ENCODE measurements around the gene WDR1.

Gene WDR1

DNA sequence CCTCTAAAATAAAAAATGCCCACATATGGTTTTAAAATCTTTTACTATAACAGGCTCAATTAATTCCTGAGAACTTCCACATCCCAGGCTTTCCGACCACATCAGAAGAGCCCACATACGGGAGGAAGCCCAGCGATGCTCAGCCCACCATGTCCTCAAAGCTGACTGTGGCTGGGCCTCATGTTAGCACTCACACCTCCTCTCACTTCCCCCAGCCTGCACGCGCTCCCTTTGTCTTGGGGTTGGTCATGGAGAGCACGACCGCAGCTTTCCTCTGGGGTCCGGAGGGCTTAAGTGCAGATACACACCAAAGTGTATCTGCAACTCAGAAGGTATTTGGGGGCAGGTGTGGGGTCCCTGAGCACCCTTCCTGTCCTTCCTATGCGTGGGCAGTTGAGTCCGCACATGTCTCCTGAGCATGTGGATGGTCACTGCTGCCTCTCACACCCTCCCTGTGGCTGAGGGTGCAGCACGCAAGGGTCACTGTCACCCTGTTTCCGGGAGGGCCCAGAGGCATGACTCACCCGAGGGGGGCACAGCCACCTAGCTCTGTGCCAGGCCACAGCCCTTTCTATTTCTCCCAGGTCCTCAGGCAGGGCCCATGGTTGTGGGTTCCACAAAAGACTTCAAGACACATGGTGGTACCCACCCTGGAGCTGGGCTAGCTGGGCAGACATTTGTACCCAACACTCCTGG lies 21.2 kb downstream of the WDR1 start:
- Histone ChIP-seq H3K9me3 (ENCODE audit: control insufficient read depth, insufficient read depth, low read depth, low read length) (no peaks in the 10 kb centered on the region), H3K4me1 (ENCODE audit: control insufficient read depth, insufficient read depth, low read length) (peaks cover 16% of the 10 kb centered on the region; the same call in 1 of the 2 replicates), H3K36me3 (ENCODE audit: control insufficient read depth, insufficient read depth, low read length) (peaks cover 99% of the 10 kb centered on the region), H3K9ac (ENCODE audit: low read length) (no peak overlapping the region), H3K4me3 (ENCODE audit: low read depth, low read length) (no peak overlapping the region), H3K27me3 (ENCODE audit: control insufficient read depth, insufficient read depth, low read length) (no peaks in the 10 kb centered on the region), H3K27ac (ENCODE audit: low read depth, low read length) (no peak overlapping the region)

DNA sequence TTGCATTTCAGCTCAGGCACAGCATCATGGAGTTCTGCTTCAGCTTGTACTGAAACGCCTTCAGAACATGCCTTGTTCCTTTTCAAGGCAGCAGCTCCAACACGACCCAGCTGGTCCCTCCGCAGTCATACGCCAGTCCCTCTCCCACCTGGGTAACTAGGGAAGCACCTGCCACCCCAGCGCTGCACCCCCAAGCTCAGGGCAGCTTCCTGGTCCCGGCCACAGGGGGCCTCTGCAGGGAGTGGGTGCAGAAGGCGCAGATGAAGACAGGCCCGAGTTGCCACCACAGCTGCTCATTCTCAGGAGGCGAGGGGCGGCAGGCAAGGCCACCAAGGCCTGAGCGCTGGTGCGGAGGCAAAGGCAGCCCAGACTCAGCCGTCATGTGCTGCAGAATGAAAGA lies 21.8 kb downstream of the WDR1 start:
- Histone ChIP-seq H3K27me3 (ENCODE audit: control insufficient read depth, insufficient read depth, low read length) (no peaks in the 10 kb centered on the region), H3K9me3 (ENCODE audit: control insufficient read depth, insufficient read depth, low read depth, low read length) (no peaks in the 10 kb centered on the region), H3K4me3 (ENCODE audit: low read depth, low read length) (no peak overlapping the region), H3K9ac (ENCODE audit: low read length) (no peak overlapping the region), H3K27ac (ENCODE audit: low read depth, low read length) (no peak overlapping the region), H3K4me1 (ENCODE audit: control insufficient read depth, insufficient read depth, low read length) (peaks cover 16% of the 10 kb centered on the region; the same call in 1 of the 2 replicates), H3K36me3 (ENCODE audit: control insufficient read depth, insufficient read depth, low read length) (peaks cover 99% of the 10 kb centered on the region)

DNA sequence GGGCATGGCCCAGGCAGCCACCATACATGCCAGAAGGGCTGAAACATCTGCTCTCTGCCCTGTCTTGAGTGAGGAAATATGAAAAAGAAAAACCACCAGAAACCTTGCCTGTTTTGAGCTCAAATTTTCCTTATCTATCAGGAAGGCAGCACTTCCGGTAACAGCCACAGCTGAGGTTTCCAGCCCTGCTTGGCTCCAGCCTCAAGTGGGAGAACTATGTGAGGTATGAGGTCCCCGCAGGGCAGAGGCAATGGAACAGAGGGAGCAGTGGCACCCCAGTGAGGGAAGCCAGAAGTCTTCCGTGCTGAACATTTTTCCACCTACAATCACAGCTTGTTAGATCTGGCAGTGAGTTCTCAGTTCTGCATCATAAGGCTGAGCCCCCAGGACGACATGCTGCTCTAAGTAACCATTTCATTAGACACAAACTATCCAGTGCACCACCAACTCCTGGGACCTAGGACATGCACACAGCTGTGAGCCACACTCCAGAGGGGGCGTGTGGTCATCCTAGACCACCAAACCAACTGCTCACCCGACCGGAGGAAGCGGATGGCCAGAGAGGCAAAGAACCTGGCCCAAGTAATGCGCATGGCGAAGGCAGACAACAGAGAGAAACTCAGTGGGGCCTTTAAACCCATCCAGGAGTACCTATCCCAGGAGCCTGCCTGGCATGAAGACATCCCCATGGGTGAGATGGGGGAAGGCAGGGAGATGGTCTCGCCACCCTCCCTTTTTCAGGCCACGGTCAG lies 22.6 kb downstream of the WDR1 start:
- H3K4me1 ChIP-seq (ENCODE audit: control insufficient read depth, insufficient read depth, low read length) = peaks cover 16% of the 10 kb centered on the region; the same call in 1 of the 2 replicates

DNA sequence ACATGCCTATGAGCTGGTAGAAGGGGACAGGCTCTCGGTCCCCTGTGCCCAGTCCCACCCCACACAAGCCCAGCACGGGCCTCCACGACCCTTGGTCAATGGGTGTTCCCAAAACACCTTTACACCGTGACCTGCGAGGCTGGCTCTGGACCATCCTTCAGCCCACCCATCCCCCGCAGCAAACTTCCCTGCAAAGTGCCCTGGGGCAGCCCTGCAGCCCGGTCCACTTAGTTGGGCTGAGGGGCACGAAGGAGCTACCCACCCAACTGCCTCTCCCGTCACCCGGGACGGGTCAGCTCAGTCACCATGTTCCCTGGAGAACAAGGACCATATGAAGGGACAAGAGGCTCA lies 23.4 kb downstream of the WDR1 start:
- Histone ChIP-seq H3K36me3 (ENCODE audit: control insufficient read depth, insufficient read depth, low read length) (peaks cover 99% of the 10 kb centered on the region), H3K27ac (ENCODE audit: low read depth, low read length) (no peak overlapping the region), H3K9ac (ENCODE audit: low read length) (no peak overlapping the region), H3K27me3 (ENCODE audit: control insufficient read depth, insufficient read depth, low read length) (no peaks in the 10 kb centered on the region), H3K4me3 (ENCODE audit: low read depth, low read length) (no peak overlapping the region), H3K9me3 (ENCODE audit: control insufficient read depth, insufficient read depth, low read depth, low read length) (no peaks in the 10 kb centered on the region), H3K4me1 (ENCODE audit: control insufficient read depth, insufficient read depth, low read length) (peaks cover 16% of the 10 kb centered on the region; the same call in 1 of the 2 replicates)

More for the DNA sequence above, 22.6 kb downstream of the WDR1 start:
- no peaks in the 10 kb centered on the region for H3K27me3 ChIP-seq (ENCODE audit: control insufficient read depth, insufficient read depth, low read length)
- H3K36me3 ChIP-seq (ENCODE audit: control insufficient read depth, insufficient read depth, low read length) = peaks cover 99% of the 10 kb centered on the region
- no peak overlapping the region for H3K27ac ChIP-seq (ENCODE audit: low read depth, low read length)
- no peaks in the 10 kb centered on the region for H3K9me3 ChIP-seq (ENCODE audit: control insufficient read depth, insufficient read depth, low read depth, low read length)
- H3K4me3 ChIP-seq (ENCODE audit: low read depth, low read length) = no peak overlapping the region
- H3K9ac ChIP-seq (ENCODE audit: low read length) = no peak overlapping the region

DNA sequence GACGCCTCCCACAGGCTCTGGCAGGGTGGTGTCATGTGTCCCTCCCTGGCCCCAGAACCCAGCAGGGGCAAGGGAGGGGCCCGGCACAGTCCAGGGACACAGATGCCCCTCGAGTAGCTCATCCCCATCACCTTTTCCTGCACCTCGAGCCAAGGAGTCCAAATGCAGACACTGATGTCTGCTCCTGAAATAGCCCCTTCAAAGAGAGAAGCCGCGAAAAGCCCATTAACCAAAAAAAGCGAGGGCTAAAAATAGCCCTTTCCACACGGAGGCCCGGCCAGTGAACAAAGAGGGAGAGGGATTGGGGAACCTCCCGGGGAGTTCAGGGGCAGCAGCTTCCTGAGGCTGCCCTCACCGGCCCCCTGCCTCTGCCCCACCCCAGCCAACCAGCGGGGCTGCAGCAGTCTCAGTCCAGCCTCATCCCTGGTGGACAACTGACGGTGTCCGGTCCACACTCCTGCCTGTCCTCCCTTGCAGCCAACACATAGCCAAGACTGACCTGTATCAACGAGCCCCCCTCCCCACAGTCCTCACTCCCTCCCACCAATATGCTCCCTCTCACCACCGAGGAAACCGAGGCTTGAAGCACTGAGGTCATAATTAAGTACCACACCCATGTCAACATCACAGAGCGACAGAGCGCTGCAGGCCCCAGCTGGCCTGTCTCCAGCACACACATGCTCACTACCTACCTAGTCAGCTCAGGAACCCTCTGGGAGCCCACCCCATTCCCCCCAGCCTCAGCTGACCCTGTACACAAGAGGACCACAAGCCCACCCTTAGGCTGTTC lies 23.9 kb downstream of the WDR1 start:
- no peak overlapping the region for H3K27ac ChIP-seq (ENCODE audit: low read depth, low read length)

DNA sequence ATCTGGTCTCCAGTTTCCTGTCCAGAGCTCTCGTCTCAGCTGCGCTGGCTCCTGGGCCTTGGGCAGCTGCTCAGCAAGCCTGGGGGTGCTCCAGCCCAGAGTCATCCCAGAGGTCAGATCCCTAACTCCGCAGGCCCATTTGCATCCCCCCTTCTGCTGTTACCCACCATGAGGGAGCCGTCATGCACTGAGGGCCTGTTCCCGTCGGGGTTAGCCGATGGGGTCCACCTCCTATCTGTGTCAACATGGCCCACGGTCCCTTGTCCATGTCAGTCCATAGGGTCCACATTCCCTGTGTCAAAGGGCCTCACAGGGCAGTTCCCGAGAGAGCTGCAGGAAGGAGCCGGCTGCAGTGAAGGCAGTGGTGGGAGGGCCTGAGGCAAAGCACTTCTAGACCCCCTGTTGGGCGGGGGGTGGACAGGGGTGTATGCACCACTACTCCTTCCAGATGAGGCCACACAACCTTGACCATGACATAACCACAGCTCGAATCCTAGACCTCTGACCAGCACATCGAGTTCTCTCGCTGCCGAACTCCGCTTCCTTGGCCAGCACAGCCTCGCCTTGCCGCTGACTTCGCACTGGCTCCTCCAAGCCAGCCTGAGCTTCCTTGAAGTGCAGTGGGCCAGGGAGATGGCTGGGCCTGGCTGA lies 24.9 kb downstream of the WDR1 start:
- Histone ChIP-seq H3K4me3 (ENCODE audit: low read depth, low read length) (no peak overlapping the region), H3K27ac (ENCODE audit: low read depth, low read length) (no peak overlapping the region), H3K27me3 (ENCODE audit: control insufficient read depth, insufficient read depth, low read length) (no peaks in the 10 kb centered on the region), H3K36me3 (ENCODE audit: control insufficient read depth, insufficient read depth, low read length) (peaks cover 99% of the 10 kb centered on the region), H3K9ac (ENCODE audit: low read length) (no peak overlapping the region), H3K4me1 (ENCODE audit: control insufficient read depth, insufficient read depth, low read length) (peaks cover 16% of the 10 kb centered on the region; the same call in 1 of the 2 replicates), H3K9me3 (ENCODE audit: control insufficient read depth, insufficient read depth, low read depth, low read length) (no peaks in the 10 kb centered on the region)

More for the DNA sequence above, 23.9 kb downstream of the WDR1 start:
- no peaks in the 10 kb centered on the region for H3K9me3 ChIP-seq (ENCODE audit: control insufficient read depth, insufficient read depth, low read depth, low read length)
- H3K9ac ChIP-seq (ENCODE audit: low read length) = no peak overlapping the region
- H3K4me1 ChIP-seq (ENCODE audit: control insufficient read depth, insufficient read depth, low read length) = peaks cover 16% of the 10 kb centered on the region; the same call in 1 of the 2 replicates
- no peak overlapping the region for H3K4me3 ChIP-seq (ENCODE audit: low read depth, low read length)
- H3K36me3 ChIP-seq (ENCODE audit: control insufficient read depth, insufficient read depth, low read length) = peaks cover 99% of the 10 kb centered on the region
- no peaks in the 10 kb centered on the region for H3K27me3 ChIP-seq (ENCODE audit: control insufficient read depth, insufficient read depth, low read length)

DNA sequence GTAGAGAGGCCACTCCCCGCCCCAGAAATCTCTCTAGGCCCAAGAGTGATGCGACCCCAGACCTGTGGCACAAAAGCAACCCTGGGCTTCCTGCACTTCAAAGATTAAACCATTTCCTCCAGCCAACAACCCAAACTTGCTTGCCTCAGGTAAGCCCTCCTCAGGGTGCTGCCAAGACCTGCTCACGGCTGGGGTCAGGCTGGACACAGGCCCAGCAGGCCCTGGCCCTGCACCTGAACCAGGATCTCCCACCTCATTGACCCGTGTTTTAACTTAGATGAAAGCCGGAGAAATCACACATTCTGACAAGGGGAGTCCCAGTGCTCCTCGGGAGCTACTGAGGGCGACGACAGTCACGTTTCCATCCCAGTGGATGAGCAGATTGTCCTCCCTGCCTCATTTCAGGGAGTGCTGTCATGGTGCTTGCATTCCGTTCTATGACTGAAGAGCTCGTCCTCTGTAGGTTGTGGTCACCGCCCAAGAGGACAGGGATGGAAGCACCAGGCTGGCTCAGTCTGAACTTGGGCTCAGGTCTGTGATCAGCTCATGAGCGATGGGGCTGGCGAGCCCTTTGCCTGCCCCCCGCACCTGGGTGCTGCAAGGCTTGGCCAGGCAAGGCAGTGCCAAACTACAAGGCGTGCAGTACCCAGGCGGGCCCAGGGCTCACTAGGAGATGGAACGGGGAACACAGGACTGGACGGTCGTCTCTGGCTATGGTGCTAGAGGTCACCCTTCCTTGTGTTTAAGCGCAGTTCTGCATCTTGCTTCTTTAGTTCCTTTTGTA lies 25.9 kb downstream of the WDR1 start:
- Histone ChIP-seq H3K4me1 (ENCODE audit: control insufficient read depth, insufficient read depth, low read length) (peaks cover 16% of the 10 kb centered on the region; the same call in 1 of the 2 replicates), H3K9ac (ENCODE audit: low read length) (no peak overlapping the region), H3K27ac (ENCODE audit: low read depth, low read length) (0 out of 2 replicates have a peak overlapping the region, but pooled peaks have one; percentile 10), H3K27me3 (ENCODE audit: control insufficient read depth, insufficient read depth, low read length) (no peaks in the 10 kb centered on the region), H3K9me3 (ENCODE audit: control insufficient read depth, insufficient read depth, low read depth, low read length) (no peaks in the 10 kb centered on the region), H3K4me3 (ENCODE audit: low read depth, low read length) (no peak overlapping the region), H3K36me3 (ENCODE audit: control insufficient read depth, insufficient read depth, low read length) (peaks cover 99% of the 10 kb centered on the region)

DNA sequence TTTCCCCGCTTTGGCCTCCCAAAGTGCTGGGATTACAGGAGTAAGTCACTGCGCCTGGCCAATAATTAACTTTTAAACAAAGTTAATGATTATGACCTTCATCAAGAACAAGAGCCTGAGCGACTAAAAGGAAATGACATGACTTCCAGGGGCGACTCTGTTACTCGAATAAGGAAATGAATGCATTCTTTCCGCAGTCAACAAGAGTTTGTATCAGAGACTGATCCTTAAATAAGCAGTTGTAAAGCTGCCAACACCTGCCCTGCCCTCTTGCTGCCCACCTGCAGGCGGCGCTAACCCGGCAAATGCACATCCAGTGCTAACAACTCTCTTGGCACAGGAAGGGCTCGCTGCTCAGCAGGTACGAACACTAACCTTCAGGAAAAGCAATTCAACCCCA lies 27.3 kb downstream of the WDR1 start:
- H3K4me3 ChIP-seq (ENCODE audit: low read depth, low read length) = no peak overlapping the region
- peaks cover 100% of the 10 kb centered on the region for H3K36me3 ChIP-seq (ENCODE audit: control insufficient read depth, insufficient read depth, low read length)
- H3K4me1 ChIP-seq (ENCODE audit: control insufficient read depth, insufficient read depth, low read length) = peaks cover 16% of the 10 kb centered on the region; the same call in 1 of the 2 replicates
- no peak overlapping the region for H3K27ac ChIP-seq (ENCODE audit: low read depth, low read length)
- H3K9me3 ChIP-seq (ENCODE audit: control insufficient read depth, insufficient read depth, low read depth, low read length) = no peaks in the 10 kb centered on the region
- no peaks in the 10 kb centered on the region for H3K27me3 ChIP-seq (ENCODE audit: control insufficient read depth, insufficient read depth, low read length)
- H3K9ac ChIP-seq (ENCODE audit: low read length) = no peak overlapping the region

DNA sequence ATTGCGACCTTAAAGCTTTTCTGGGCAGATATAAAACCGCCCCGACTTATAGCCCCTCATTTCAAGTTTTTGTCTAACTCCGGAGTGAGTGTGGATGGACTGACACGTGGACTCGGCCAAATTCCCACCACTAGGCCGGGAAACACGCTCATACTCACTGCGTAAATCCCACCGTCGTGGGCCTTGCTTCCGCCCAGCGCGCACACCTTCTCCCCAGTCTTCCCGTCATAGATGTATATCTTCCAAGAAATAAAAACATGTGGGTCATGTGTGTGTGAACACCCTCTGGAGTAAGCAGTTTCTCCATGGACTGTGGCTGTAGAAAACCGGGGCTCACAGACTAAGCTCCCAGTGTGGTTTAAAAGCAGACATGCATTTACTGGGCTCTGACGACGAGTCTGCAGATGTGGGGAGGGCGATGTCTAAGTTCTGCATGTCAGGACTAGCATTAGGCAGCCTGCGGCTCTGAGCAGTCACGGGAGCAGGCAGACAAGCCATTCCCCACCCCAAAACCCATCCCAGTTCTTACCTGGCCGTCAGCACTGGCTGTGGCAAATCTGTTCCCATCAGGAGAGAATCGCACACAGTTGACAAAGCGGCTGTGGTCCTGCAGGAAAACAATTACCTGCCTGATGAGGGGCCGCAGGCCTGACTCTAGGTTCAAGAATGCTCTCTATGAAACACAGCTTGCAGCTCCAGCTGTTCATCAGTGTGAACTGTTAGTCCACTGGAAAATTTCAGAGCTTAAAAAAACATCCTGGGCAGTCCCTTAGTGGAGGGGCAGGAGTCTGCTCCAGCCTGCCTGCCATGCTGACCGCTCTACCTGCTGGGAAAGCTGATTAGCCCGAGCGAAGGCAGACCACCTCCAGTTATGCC lies 28.2 kb downstream of the WDR1 start:
- Histone ChIP-seq H3K9me3 (ENCODE audit: control insufficient read depth, insufficient read depth, low read depth, low read length) (no peaks in the 10 kb centered on the region), H3K9ac (ENCODE audit: low read length) (no peak overlapping the region), H3K27ac (ENCODE audit: low read depth, low read length) (no peak overlapping the region), H3K4me3 (ENCODE audit: low read depth, low read length) (no peak overlapping the region), H3K27me3 (ENCODE audit: control insufficient read depth, insufficient read depth, low read length) (no peaks in the 10 kb centered on the region), H3K4me1 (ENCODE audit: control insufficient read depth, insufficient read depth, low read length) (peaks cover 7% of the 10 kb centered on the region; the same call in 1 of the 2 replicates), H3K36me3 (ENCODE audit: control insufficient read depth, insufficient read depth, low read length) (peaks cover 100% of the 10 kb centered on the region)

Data from HUES6 (cell line).